Measurements from ENCODE around the gene KPNA6. TPM values are rescaled to one million over a fixed set of nuclear protein-coding genes. Genes with fewer than 3 reads are reported as not detected.

Gene KPNA6
- total RNA-seq, 2 experiments from 2014 or later, result 70.8 to 74.3 TPM

DNA sequence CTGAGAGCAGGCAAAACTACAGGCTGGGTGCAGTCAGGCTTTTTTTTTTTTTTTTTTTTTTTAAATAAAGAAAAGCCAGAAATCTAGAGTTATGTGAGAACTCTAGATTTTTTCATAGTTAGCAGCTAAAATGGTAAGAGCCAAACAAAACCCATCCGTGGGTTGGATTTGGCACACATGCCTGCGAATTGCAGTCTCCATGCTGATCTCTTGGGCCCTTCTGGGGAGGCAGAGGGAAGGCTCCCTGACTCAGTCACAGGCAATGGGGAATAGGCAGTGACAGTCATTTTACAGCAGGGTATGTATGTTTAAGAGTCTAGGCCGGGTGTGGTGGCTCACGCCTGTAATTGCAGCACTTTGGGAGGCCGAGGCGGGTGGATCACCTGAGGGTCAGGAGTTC, 74.2 kb downstream of the KPNA6 start:
- peak overlapping the region; percentile 41 for H3K27ac Mint-ChIP-seq
- no peaks in the 10 kb centered on the region for H3K27me3 Mint-ChIP-seq
- H3K4me3 Mint-ChIP-seq, result peak overlapping the region; percentile 97
- intact Hi-C loops (cut with micrococcal nuclease), result no loop called here
- ATAC-seq (no peak), DNase-seq (no peak)
- peaks cover 54% of the 10 kb centered on the region for H3K4me1 Mint-ChIP-seq (ENCODE audit: low read depth)
- peaks cover 54% of the 10 kb centered on the region for H3K36me3 Mint-ChIP-seq (ENCODE audit: low read depth)
- TF ChIP-seq, protein P1, sequence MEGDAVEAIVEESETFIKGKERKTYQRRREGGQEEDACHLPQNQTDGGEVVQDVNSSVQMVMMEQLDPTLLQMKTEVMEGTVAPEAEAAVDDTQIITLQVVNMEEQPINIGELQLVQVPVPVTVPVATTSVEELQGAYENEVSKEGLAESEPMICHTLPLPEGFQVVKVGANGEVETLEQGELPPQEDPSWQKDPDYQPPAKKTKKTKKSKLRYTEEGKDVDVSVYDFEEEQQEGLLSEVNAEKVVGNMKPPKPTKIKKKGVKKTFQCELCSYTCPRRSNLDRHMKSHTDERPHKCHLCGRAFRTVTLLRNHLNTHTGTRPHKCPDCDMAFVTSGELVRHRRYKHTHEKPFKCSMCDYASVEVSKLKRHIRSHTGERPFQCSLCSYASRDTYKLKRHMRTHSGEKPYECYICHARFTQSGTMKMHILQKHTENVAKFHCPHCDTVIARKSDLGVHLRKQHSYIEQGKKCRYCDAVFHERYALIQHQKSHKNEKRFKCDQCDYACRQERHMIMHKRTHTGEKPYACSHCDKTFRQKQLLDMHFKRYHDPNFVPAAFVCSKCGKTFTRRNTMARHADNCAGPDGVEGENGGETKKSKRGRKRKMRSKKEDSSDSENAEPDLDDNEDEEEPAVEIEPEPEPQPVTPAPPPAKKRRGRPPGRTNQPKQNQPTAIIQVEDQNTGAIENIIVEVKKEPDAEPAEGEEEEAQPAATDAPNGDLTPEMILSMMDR (IDR thresholded peaks at IDR 0.05), result no peak
- CTCF ChIA-PET, result interaction anchor here (1.1 to 1.2 kb wide), 3 partner anchors 54 to 74 kb away, joined by 3 to 4 read pairs (median 3); partner anchors contain the start of gene KPNA6
- no peaks in the 10 kb centered on the region for H3K9me3 Mint-ChIP-seq
- POLR2A ChIA-PET, result interaction anchor here (1.0 to 8.2 kb wide), 5 partner anchors 15 to 109 kb away, joined by 3 to 141 read pairs (median 4); partner anchors contain the start of genes CCDC28B and TMEM39B

DNA sequence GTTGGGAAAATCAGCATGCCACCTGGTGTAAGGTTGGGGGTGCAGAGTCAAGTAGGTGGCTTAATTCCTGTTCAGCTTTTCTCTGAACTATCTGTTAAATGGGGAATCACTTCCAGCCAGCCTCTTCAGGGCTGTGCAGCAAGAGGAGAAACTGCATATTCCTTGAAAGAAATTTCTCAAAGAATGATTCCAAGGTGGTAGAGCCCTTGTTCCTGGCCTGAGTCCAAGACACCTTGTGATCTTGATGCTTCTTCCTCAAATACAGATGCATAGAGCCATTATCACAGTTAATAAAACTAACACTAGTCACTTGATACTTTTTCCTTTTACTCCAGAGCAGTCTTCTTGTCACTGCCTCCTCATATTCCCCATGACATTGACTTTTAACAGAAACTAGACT, 76.8 kb downstream of the KPNA6 start:
- TF ChIP-seq, protein P1 (IDR thresholded peaks at IDR 0.05), result no peak
- peaks cover 47% of the 10 kb centered on the region for H3K4me1 Mint-ChIP-seq (ENCODE audit: low read depth)
- intact Hi-C loops (cut with micrococcal nuclease), result no loop called here
- H3K9me3 Mint-ChIP-seq, result no peaks in the 10 kb centered on the region
- no peaks in the 10 kb centered on the region for H3K27me3 Mint-ChIP-seq
- no peak for ATAC-seq
- no peak for DNase-seq
- H3K27ac Mint-ChIP-seq, result peak overlapping the region; percentile 71
- H3K4me3 Mint-ChIP-seq, result peak overlapping the region; percentile 16
- ChIA-PET POLR2A (interaction anchor here (0.9 to 8.2 kb wide), 3 partner anchors 12 to 66 kb away, joined by 4 to 141 read pairs (median 5); partner anchors contain the start of genes CCDC28B and LCK), CTCF (interaction anchor here (1.0 to 1.2 kb wide), 3 partner anchors 31 to 209 kb away, joined by 3 to 4 read pairs (median 3); partner anchors contain the start of gene BSDC1)
- peaks cover 75% of the 10 kb centered on the region for H3K36me3 Mint-ChIP-seq (ENCODE audit: low read depth)

DNA sequence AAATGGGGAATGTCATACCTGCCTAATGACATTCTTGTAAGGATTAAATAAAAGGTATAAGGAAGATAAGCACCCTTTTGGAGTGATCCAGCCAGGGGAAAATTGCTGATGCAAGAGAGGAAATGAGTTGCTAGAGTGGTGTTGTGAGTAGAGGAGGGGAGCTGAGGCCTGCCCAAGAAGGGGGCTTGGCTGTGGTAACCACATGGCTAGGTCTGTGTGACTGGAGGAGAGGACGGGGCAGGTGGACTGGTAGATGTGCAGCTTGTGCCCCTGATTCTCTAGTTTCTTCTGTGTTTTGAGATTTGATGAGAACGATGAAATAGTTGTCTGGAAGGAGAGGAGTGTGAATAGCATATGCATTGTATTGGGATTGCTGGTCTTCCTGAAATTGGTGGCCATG, 78.2 kb downstream of the KPNA6 start:
- Mint-ChIP-seq H3K36me3 (ENCODE audit: low read depth) (peaks cover 74% of the 10 kb centered on the region), H3K9me3 (no peaks in the 10 kb centered on the region), H3K27me3 (no peaks in the 10 kb centered on the region), H3K27ac (peak overlapping the region; percentile 98), H3K4me1 (ENCODE audit: low read depth) (peaks cover 45% of the 10 kb centered on the region), H3K4me3 (peak overlapping the region; percentile 48)
- POLR2A ChIA-PET, result interaction anchor here (0.8 to 3.1 kb wide), 3 partner anchors 13 to 50 kb away, joined by 3 to 25 read pairs (median 5); partner anchors contain the start of genes CCDC28B and IQCC
- intact Hi-C loops (cut with micrococcal nuclease), result no loop called here
- DNase-seq, result no peak
- CTCF ChIA-PET, result interaction anchor here (1.4 kb wide), 1 partner anchor 30 kb away, joined by 3 read pairs; no protein-coding TSS in a partner anchor
- peak; percentile 57 for ATAC-seq
- TF ChIP-seq, protein P1 (IDR thresholded peaks at IDR 0.05), result no peak

DNA sequence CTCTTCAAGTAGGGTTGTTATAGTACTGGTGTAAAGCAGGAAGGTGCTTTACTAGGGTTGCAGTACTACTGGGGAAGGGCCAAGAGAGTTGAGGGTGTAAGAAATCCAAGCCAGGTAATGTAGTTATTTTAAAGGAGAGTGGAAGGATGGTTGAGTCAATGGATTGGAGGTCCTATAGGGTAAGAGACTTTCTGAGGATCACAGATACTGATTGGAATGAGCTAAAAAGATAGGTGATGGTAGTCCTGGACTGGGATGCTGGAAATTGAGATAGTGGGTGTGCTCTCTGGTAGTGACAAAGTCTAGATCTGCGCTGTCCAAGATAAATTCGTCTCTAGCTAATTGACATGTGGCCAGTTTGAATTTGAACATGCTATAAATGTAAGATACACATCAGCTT, 78.6 kb downstream of the KPNA6 start:
- H3K27ac Mint-ChIP-seq, result peak overlapping the region; percentile 98
- DNase-seq (no peak), ATAC-seq (no peak)
- POLR2A ChIA-PET, result interaction anchor here (0.7 to 3.1 kb wide), 4 partner anchors 12 to 77 kb away, joined by 3 to 25 read pairs (median 4); partner anchors contain the start of genes CCDC28B and IQCC
- TF ChIP-seq, protein P1 (IDR thresholded peaks at IDR 0.05), result no peak
- peaks cover 41% of the 10 kb centered on the region for H3K4me1 Mint-ChIP-seq (ENCODE audit: low read depth)
- intact Hi-C loops (cut with micrococcal nuclease), result no loop called here
- peak overlapping the region; percentile 48 for H3K4me3 Mint-ChIP-seq
- peaks cover 74% of the 10 kb centered on the region for H3K36me3 Mint-ChIP-seq (ENCODE audit: low read depth)
- H3K27me3 Mint-ChIP-seq, result no peaks in the 10 kb centered on the region
- H3K9me3 Mint-ChIP-seq, result no peaks in the 10 kb centered on the region
- CTCF ChIA-PET, result interaction anchor here (1.4 kb wide), 1 partner anchor 30 kb away, joined by 3 read pairs; no protein-coding TSS in a partner anchor

DNA sequence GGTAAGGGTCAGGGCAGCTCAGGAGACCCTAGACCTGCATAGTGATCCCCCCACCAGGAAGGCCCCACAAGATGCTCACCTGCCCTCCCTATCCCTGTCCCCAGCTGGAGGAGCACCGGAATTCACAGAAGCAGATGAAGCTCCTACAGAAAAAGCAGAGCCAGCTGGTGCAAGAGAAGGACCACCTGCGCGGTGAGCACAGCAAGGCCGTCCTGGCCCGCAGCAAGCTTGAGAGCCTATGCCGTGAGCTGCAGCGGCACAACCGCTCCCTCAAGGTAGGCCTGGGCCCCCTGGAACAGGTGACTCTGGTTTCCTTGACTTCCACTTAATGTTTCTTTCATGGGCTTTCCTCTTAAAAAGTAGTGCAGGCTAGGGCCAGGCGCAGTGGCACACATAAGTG, 80.0 kb downstream of the KPNA6 start:
- no peak overlapping the region for H3K27ac Mint-ChIP-seq
- peaks cover 32% of the 10 kb centered on the region for H3K4me1 Mint-ChIP-seq (ENCODE audit: low read depth)
- H3K36me3 Mint-ChIP-seq (ENCODE audit: low read depth), result peaks cover 75% of the 10 kb centered on the region
- intact Hi-C loops (cut with micrococcal nuclease), result no loop called here
- TF ChIP-seq, protein P1 (IDR thresholded peaks at IDR 0.05), result no peak
- DNase-seq (no peak), ATAC-seq (no peak)
- no peaks in the 10 kb centered on the region for H3K27me3 Mint-ChIP-seq
- ChIA-PET CTCF (no interaction called here), POLR2A (interaction anchor here (3.1 kb wide), 1 partner anchor 11 kb away, joined by 25 read pairs; the partner anchor contains the start of gene CCDC28B)
- no peaks in the 10 kb centered on the region for H3K9me3 Mint-ChIP-seq
- no peak overlapping the region for H3K4me3 Mint-ChIP-seq
